ENCODE data around the gene EXOC4. TPM values are rescaled to one million over a fixed set of nuclear protein-coding genes. Genes with fewer than 3 reads are reported as not detected.

The EXOC4 gene
- total RNA-seq, 1 donor from 2014 or later: 51.6 TPM

DNA sequence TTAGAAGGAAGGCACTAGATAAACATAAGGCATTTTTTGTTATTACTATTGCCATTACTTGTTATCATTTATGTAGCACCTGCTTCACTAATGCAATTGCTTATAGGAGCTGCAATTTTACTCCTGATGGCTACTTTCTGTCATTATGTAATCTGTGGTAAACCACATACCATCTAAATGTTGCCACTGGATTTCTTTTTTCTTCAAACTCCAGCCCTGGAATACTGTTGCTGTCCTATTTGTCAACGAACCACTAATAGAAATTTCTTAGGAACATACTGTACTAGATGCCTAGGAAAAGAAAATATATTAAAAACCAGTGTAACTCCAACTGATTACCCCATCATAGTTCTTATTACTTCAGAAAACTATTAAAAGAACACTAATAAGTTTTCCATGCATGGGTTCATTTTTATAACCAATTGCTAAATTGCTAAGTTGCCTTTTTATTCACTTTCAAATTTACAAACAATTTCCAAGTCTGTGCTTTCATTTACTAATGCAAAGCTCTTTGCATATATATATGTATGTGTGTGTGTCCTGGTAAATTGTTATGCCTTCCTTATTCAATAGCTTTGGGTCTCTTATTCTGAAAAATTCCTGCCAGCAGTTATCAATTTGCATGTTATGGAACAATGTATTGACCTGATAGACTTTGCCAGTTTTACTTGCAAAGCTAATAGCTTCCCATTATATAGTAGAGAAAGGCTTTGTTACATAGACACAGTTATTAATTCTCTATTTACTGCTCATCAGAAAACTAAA is 287.4 kb downstream of the EXOC4 start:
- DNase-seq (ENCODE audit: low read depth): no peak
- Histone ChIP-seq H3K27me3 (ENCODE audit: control insufficient read depth, insufficient read depth, low read length) (no peaks in the 10 kb centered on the region), H3K4me3 (ENCODE audit: low read depth, low read length) (no peak overlapping the region), H3K36me3 (ENCODE audit: control insufficient read depth, insufficient read depth, low read length) (no peaks in the 10 kb centered on the region)
- TF ChIP-seq, protein P1, sequence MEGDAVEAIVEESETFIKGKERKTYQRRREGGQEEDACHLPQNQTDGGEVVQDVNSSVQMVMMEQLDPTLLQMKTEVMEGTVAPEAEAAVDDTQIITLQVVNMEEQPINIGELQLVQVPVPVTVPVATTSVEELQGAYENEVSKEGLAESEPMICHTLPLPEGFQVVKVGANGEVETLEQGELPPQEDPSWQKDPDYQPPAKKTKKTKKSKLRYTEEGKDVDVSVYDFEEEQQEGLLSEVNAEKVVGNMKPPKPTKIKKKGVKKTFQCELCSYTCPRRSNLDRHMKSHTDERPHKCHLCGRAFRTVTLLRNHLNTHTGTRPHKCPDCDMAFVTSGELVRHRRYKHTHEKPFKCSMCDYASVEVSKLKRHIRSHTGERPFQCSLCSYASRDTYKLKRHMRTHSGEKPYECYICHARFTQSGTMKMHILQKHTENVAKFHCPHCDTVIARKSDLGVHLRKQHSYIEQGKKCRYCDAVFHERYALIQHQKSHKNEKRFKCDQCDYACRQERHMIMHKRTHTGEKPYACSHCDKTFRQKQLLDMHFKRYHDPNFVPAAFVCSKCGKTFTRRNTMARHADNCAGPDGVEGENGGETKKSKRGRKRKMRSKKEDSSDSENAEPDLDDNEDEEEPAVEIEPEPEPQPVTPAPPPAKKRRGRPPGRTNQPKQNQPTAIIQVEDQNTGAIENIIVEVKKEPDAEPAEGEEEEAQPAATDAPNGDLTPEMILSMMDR (IDR thresholded peaks at IDR 0.05; ENCODE audit: insufficient read depth, low read length, poor library complexity, severe bottlenecking): no peak

DNA sequence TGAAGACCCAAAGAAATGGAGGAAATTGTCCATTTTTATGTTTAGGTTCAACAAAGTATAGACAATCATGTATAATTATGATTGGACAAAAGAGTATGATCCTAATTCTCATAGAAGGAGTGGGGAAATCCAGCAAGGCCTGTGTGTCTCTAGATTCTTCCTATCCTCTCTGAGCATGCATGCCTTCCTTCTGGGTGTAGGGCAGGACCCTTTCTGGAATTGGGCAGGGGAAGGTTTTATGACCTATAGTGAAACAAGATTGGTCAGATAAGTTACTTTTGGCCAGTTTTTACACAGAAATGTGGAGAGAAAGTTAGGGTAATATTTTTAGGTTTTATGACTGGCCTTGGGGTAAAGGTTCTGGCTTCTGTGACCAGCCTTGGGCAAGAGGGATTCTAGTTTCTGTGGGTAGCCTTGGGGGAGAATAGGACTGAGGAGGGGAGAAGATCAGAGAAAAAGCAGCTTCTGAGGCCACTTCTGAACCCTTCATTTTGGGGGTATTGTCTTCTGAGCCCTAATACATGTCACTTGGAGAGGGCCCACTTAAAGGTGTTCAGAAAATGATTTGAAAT is 289.4 kb downstream of the EXOC4 start:
- DNase-seq (ENCODE audit: low read depth): no peak
- TF ChIP-seq, protein P1 (IDR thresholded peaks at IDR 0.05; ENCODE audit: insufficient read depth, low read length, poor library complexity, severe bottlenecking): no peak
- H3K27me3 ChIP-seq (ENCODE audit: control insufficient read depth, insufficient read depth, low read length): no peaks in the 10 kb centered on the region
- no peak overlapping the region for H3K4me3 ChIP-seq (ENCODE audit: low read depth, low read length)
- no peaks in the 10 kb centered on the region for H3K36me3 ChIP-seq (ENCODE audit: control insufficient read depth, insufficient read depth, low read length)

DNA sequence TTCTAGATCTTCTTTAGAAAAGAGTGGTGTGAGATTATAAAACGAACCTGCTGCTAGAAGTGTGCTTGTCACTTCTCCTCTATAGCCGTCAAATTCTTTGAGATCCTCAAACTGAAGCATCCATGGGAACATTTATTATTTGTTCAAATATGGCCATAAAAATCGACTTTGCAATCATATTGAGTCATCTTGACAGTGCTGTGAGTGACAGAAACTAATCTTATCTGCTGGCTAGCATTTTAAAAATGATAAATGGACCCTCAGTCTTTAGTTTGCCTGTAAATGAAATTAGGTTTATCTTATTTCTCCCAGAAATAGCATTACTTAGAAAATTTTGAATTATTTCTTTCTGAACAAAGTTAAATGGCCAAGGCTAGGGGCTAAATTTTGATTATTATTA is 290.8 kb downstream of the EXOC4 start:
- Histone ChIP-seq H3K36me3 (ENCODE audit: control insufficient read depth, insufficient read depth, low read length) (no peaks in the 10 kb centered on the region), H3K27me3 (ENCODE audit: control insufficient read depth, insufficient read depth, low read length) (no peaks in the 10 kb centered on the region), H3K4me3 (ENCODE audit: low read depth, low read length) (no peak overlapping the region)
- DNase-seq (ENCODE audit: low read depth): no peak
- TF ChIP-seq, protein P1 (IDR thresholded peaks at IDR 0.05; ENCODE audit: insufficient read depth, low read length, poor library complexity, severe bottlenecking): no peak

DNA sequence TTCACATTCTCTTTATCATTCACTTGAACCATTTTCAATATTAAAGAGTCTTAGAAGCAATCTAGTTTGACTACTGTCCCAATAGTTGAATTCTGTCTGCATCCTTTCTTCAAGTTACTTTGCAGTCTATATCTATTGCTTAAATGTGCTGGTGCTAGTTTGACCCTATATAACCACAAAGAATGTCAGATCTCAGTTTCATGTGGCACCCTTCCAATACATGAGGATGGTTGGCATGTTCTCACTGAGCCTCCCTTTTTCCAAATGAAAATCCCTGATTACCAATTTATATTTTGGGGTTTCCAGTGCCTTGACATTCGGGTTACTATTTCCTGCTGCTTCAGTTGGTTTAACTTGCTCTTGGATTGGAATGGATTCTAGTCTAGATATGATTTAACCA is 292.7 kb downstream of the EXOC4 start:
- Histone ChIP-seq H3K36me3 (ENCODE audit: control insufficient read depth, insufficient read depth, low read length) (no peaks in the 10 kb centered on the region), H3K4me3 (ENCODE audit: low read depth, low read length) (no peak overlapping the region), H3K27me3 (ENCODE audit: control insufficient read depth, insufficient read depth, low read length) (no peaks in the 10 kb centered on the region)
- no peak for DNase-seq (ENCODE audit: low read depth)
- TF ChIP-seq, protein P1 (IDR thresholded peaks at IDR 0.05; ENCODE audit: insufficient read depth, low read length, poor library complexity, severe bottlenecking): no peak

DNA sequence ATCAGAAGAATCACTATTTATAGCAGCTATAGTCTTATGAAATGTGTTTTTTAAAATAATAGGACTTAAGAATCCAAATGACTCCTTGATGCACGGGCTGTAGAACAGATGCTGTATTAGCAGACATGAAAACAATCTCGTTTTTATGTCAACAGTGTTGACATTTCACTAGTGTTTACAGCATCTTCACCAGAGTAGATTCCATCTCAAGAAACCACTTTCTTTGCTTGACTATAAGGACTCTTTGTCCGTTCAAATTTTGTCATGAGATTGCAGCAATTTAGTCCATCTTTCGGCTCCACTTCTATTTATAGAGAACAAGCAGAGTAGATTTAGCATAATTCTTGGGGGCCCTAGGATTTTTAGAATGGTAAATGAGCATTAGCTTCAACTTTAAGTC is 295.1 kb downstream of the EXOC4 start:
- DNase-seq (ENCODE audit: low read depth): no peak
- no peaks in the 10 kb centered on the region for H3K27me3 ChIP-seq (ENCODE audit: control insufficient read depth, insufficient read depth, low read length)
- no peak overlapping the region for H3K4me3 ChIP-seq (ENCODE audit: low read depth, low read length)
- H3K36me3 ChIP-seq (ENCODE audit: control insufficient read depth, insufficient read depth, low read length): no peaks in the 10 kb centered on the region
- TF ChIP-seq, protein P1 (IDR thresholded peaks at IDR 0.05; ENCODE audit: insufficient read depth, low read length, poor library complexity, severe bottlenecking): no peak
